ENCODE measurements around the gene PPP2R1B. TPM values are rescaled to one million over a fixed set of nuclear protein-coding genes. Genes with fewer than 3 reads are reported as not detected.

The PPP2R1B gene
- total RNA-seq, 4 donors from 2014 or later = 22.4 to 39.2 (median 25.3) TPM

DNA sequence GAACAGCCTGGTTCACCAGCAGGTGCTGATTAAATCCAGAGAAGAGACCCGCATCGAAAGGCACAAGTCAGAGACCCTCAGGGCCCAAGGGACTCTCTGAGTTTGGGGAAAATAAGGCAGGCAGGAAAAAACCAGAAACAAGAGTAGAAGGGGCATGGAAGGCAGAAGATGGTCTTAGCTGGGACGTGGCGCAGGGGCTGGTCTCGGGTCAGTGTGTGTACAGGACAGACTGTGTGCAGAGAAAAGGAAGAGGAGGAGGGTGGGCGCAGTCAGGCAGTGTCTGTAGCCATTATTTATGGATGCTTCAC is 31.3 kb downstream of the PPP2R1B start:
- Histone ChIP-seq H3K36me3 (no peaks in the 10 kb centered on the region), H3K4me3 (replicated peaks in 1 of 3) (peak overlapping the region in 1 of 3 donors; percentile 35), H3K4me1 (peaks cover 55 to 83% of the 10 kb centered on the region in 2 donors), H3K27me3 (no peaks in the 10 kb centered on the region), H3K27ac (peak overlapping the region; percentile 97 to 99 (median 98)), H3K9me3 (no peaks in the 10 kb centered on the region)
- WGBS, 2 donors = 26 to 31% methylated on average over 6 of the region's 6 CpGs
- TF ChIP-seq, protein P1, sequence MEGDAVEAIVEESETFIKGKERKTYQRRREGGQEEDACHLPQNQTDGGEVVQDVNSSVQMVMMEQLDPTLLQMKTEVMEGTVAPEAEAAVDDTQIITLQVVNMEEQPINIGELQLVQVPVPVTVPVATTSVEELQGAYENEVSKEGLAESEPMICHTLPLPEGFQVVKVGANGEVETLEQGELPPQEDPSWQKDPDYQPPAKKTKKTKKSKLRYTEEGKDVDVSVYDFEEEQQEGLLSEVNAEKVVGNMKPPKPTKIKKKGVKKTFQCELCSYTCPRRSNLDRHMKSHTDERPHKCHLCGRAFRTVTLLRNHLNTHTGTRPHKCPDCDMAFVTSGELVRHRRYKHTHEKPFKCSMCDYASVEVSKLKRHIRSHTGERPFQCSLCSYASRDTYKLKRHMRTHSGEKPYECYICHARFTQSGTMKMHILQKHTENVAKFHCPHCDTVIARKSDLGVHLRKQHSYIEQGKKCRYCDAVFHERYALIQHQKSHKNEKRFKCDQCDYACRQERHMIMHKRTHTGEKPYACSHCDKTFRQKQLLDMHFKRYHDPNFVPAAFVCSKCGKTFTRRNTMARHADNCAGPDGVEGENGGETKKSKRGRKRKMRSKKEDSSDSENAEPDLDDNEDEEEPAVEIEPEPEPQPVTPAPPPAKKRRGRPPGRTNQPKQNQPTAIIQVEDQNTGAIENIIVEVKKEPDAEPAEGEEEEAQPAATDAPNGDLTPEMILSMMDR (IDR thresholded peaks at IDR 0.05) = no peak
- no peak for TF ChIP-seq POLR2A (IDR thresholded peaks at IDR 0.05)
- intact Hi-C loops (cut with DNase I) = loop anchor here (5.0 kb wide), 1 partner anchor 37 kb away; no protein-coding TSS in a partner anchor
- DNase-seq = no peak

DNA sequence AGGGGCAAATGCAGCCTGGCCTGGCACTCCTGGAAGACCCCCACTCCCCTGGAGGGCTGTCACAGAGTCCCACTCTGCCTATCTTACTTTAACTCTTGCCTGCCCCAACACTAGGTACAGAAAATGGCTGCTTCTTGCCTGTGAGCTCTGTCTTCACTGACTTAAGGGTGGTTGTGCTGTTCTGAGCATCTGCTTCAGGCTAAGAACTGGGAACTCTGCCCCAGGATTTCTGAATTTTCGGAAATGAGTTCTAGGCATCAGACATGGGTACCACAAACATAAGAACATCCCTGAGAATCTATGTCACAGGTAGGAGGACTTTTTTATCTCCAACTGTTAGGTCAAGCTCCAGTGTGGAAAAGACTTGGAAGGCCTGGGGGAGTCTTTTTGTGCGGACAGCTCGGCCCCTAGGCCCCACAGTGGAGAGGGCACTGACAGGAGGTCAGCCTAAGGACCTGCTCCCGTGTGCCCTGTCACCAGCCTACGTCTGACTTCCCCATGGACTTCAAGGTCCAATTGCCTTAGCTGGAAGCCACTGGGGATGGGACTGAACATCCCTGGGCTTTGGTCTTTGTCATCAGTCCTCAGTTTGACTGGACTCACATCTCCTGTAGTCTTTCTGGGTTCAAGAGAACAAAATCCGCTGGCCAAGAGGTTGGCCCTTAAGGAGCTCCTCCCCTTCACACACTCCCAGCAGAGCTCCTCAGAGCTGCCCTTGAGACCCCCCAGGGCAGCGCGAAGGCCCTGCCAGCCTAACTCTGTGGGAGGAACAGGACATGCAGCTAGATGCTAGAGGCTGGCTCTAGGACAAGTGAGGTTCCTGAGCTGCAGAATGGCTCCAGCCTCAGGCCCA is 31.9 kb downstream of the PPP2R1B start:
- H3K27ac ChIP-seq = peak overlapping the region; percentile 97 to 99 (median 98)
- no peak for DNase-seq
- no peaks in the 10 kb centered on the region for H3K36me3 ChIP-seq
- WGBS, 2 donors = 66 to 67% methylated on average over 6 of the region's 8 CpGs
- TF ChIP-seq, protein P1 (IDR thresholded peaks at IDR 0.05) = no peak
- TF ChIP-seq POLR2A (IDR thresholded peaks at IDR 0.05) = no peak
- no peaks in the 10 kb centered on the region for H3K9me3 ChIP-seq
- H3K27me3 ChIP-seq = no peaks in the 10 kb centered on the region
- no peak overlapping the region for H3K4me3 ChIP-seq (replicated peaks in 1 of 3)
- peaks cover 61 to 89% of the 10 kb centered on the region in 2 donors for H3K4me1 ChIP-seq
- intact Hi-C loops (cut with DNase I) = loop anchor here (5.0 kb wide), 1 partner anchor 38 kb away; no protein-coding TSS in a partner anchor

DNA sequence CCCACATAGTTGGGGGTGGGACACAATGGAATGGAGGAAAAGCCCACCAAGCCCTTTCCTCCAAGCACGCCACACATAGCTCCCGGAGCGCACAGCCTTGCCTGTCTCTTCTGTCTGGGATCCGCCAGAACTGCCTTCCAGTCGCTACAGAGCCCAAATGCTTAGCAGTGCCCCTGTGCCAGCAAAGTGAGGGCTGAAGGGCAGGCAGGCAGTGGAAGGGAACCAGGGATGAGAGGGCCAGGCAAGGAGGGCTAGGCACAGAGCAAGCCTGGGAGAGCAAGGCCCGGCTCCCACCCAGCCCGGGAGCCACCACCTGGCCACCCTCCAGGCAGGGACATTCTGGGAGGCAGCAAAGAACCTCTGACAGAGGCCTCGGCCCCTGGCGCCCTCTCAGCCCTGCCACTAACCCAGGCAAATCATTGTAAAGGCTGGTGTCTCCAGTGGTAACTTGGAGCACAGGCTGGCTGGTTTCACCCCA is 32.5 kb downstream of the PPP2R1B start:
- intact Hi-C loops (cut with DNase I) = loop anchor here (5.0 kb wide), 1 partner anchor 39 kb away; no protein-coding TSS in a partner anchor
- H3K27ac ChIP-seq = peak overlapping the region; percentile 97 to 99 (median 98)
- DNase-seq = peak in 1 of 2 donors; percentile 33
- peaks cover 62 to 93% of the 10 kb centered on the region in 2 donors for H3K4me1 ChIP-seq
- H3K27me3 ChIP-seq = no peaks in the 10 kb centered on the region
- no peaks in the 10 kb centered on the region for H3K9me3 ChIP-seq
- H3K36me3 ChIP-seq = no peaks in the 10 kb centered on the region
- H3K4me3 ChIP-seq (replicated peaks in 1 of 3) = no peak overlapping the region
- 63 to 79% methylated on average over 7 to 9 of the region's 9 CpGs for WGBS, 2 donors
- no peak for TF ChIP-seq POLR2A (IDR thresholded peaks at IDR 0.05)
- TF ChIP-seq, protein P1 (IDR thresholded peaks at IDR 0.05) = no peak

DNA sequence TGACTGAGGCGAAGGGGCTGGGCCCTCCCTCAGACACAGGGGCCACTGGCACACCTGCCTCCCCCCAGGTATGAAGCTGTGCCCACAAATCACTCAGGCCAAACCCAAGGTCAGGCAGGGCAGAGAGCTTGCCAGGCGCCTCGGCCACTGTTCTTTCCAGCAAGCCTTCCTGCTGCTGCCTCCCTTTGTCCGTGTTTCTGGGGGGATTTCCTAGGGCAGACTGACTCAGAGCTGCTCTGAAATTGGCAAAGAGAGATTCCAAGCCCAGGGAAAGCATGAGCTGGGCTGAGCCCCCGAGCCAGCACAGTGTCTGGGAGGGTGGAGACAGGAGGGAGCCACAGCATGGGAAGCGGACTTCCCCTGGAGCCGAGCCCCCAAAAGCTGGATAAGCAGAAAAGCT is 33.2 kb downstream of the PPP2R1B start:
- intact Hi-C loops (cut with DNase I) = loop anchor here (5.0 kb wide), 1 partner anchor 39 kb away; no protein-coding TSS in a partner anchor
- H3K4me3 ChIP-seq (replicated peaks in 1 of 3) = no peak overlapping the region
- no peak for DNase-seq
- 42 to 63% methylated on average over 6 of the region's 7 CpGs for WGBS, 2 donors
- TF ChIP-seq, protein P1 (IDR thresholded peaks at IDR 0.05) = no peak
- no peak for TF ChIP-seq POLR2A (IDR thresholded peaks at IDR 0.05)
- H3K27ac ChIP-seq = peak overlapping the region; percentile 97 to 99 (median 98)
- H3K9me3 ChIP-seq = no peaks in the 10 kb centered on the region
- H3K27me3 ChIP-seq = no peaks in the 10 kb centered on the region
- H3K4me1 ChIP-seq = peaks cover 62 to 87% of the 10 kb centered on the region in 2 donors
- H3K36me3 ChIP-seq = no peaks in the 10 kb centered on the region

DNA sequence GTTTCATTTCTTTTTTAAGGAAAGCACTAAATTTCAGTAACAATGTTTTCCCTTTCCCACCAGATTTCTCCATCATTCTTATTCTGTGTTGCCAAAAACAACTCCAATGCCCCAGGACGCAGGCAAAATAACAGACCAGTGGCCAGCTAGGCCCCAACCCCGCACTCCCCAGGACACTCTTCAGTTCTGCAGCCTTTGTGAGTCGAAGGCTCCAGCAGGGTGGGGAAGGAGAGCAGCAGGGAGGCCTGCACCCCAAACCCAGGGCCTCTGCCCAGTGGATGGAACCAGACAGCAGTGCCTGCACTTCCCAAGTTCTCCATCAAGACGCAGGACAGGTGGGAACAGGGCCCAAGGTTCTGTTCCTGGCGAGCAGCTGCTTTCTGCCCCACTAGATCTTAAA is 34.4 kb downstream of the PPP2R1B start:
- Histone ChIP-seq H3K4me1 (peaks cover 53 to 78% of the 10 kb centered on the region in 2 donors), H3K27me3 (no peaks in the 10 kb centered on the region), H3K9me3 (no peaks in the 10 kb centered on the region), H3K27ac (peak overlapping the region; percentile 34 to 99 (median 97)), H3K4me3 (replicated peaks in 1 of 3) (no peak overlapping the region), H3K36me3 (peaks cover 0 to under 1% of the 10 kb centered on the region in 2 donors)
- no peak for TF ChIP-seq POLR2A (IDR thresholded peaks at IDR 0.05)
- TF ChIP-seq, protein P1 (IDR thresholded peaks at IDR 0.05) = no peak
- intact Hi-C loops (cut with DNase I) = loop anchor here (5.0 kb wide), 1 partner anchor 40 kb away; no protein-coding TSS in a partner anchor
- 77 to 81% methylated on average over 3 to 5 of the region's 5 CpGs for WGBS, 2 donors
- no peak for DNase-seq
